Measurements from ENCODE around the gene C6orf52. TPM values are rescaled to one million over a fixed set of nuclear protein-coding genes. Genes with fewer than 3 reads are reported as not detected.

Gene C6orf52
- polyA plus RNA-seq, 1 donor from 2014 or later: 9.4 TPM

GRCh38 chr6:10624836-10625235 lies 69.6 kb downstream of the C6orf52 start:
- no peaks in the 10 kb centered on the region for H3K79me2 ChIP-seq (replicated peaks; ENCODE audit: insufficient read depth, low read length)
- no peak overlapping the region for H3K4me2 ChIP-seq (ENCODE audit: low read length)
- H3K36me3 ChIP-seq (ENCODE audit: insufficient read depth, low read length): peaks cover 8% of the 10 kb centered on the region
- H3K9ac ChIP-seq (ENCODE audit: low read length): no peak overlapping the region
- H4K20me1 ChIP-seq (ENCODE audit: insufficient read depth): no peaks in the 10 kb centered on the region
- no peak for TF ChIP-seq EP300 (conservative IDR thresholded peaks at IDR 0.05; ENCODE audit: poor library complexity, severe bottlenecking)
- no peak for TF ChIP-seq RAD21 (conservative IDR thresholded peaks at IDR 0.05)
- peaks cover 2% of the 10 kb centered on the region for H3K9me3 ChIP-seq (ENCODE audit: low read length)
- H3K4me3 ChIP-seq (ENCODE audit: low read length): no peak overlapping the region
- H3K9me2 ChIP-seq (ENCODE audit: insufficient read depth, low read length): no peaks in the 10 kb centered on the region
- no peaks in the 10 kb centered on the region for H3K27me3 ChIP-seq (ENCODE audit: insufficient read depth, low read depth, low read length)
- H3K27ac ChIP-seq (ENCODE audit: low read length): no peak overlapping the region
- no peaks in the 10 kb centered on the region for H3F3A ChIP-seq (ENCODE audit: insufficient read depth, low read length, poor library complexity, severe bottlenecking)
- H2AFZ ChIP-seq (ENCODE audit: low read depth, low read length): no peak overlapping the region

DNA sequence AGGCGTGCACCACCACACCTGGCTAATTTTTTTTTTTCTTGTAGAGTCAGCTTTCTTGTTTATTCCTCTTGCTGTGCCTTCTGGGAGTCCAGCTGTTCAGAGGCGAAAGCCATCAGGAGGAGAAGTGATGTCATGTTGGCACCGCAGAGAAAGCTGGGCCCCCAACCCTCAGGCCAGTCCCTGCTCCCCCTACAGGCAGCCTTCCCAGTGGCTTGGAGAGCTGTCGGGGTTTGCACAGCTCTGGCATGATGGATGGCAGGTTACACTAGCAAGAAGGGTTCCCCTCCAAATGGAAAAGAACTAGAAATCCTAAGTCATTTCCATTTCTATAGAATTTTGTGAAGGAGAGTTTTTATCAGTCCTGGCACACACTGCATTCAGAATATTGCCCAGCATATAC lies 72.6 kb downstream of the C6orf52 start:
- Histone ChIP-seq H3K4me3 (ENCODE audit: low read length) (no peak overlapping the region), H3K4me2 (ENCODE audit: low read length) (no peak overlapping the region), H3K27ac (ENCODE audit: low read length) (no peak overlapping the region), H2AFZ (ENCODE audit: low read depth, low read length) (no peak overlapping the region), H3K9me3 (ENCODE audit: low read length) (peaks cover 2% of the 10 kb centered on the region), H3K27me3 (ENCODE audit: insufficient read depth, low read depth, low read length) (no peaks in the 10 kb centered on the region), H4K20me1 (ENCODE audit: insufficient read depth) (no peaks in the 10 kb centered on the region), H3F3A (ENCODE audit: insufficient read depth, low read length, poor library complexity, severe bottlenecking) (no peaks in the 10 kb centered on the region), H3K9ac (ENCODE audit: low read length) (no peak overlapping the region), H3K79me2 (replicated peaks; ENCODE audit: insufficient read depth, low read length) (no peaks in the 10 kb centered on the region), H3K36me3 (ENCODE audit: insufficient read depth, low read length) (peaks cover 8% of the 10 kb centered on the region), H3K9me2 (ENCODE audit: insufficient read depth, low read length) (no peaks in the 10 kb centered on the region)
- TF ChIP-seq MXI1 (conservative IDR thresholded peaks at IDR 0.05; ENCODE audit: poor library complexity, severe bottlenecking) (no peak), POLR2AphosphoS5 (IDR thresholded peaks at IDR 0.05) (no peak), TAF1 (IDR thresholded peaks at IDR 0.05; ENCODE audit: low read depth) (no peak)

Small RNA genes within 50 kb of the gene (small RNA-seq; reads per million reads assigned to genes)
- gene RF00019: 0 to 1.2 (median 0) reads per million in 3 experiments

Other genes with a start within 250 kb of the C6orf52 start
- gene GCNT2, start 173.3 kb downstream of the C6orf52 start, polyA plus RNA-seq: 9.4 and 16.3 TPM in 2 replicates
- 30.4 and 33.1 TPM in 2 replicates for gene PAK1IP1, start 356 bp upstream of the C6orf52 start, polyA plus RNA-seq
- gene TMEM14C, start 28.5 kb upstream of the C6orf52 start, polyA plus RNA-seq: 106 and 124 TPM in 2 replicates
- gene TMEM14B, start 53.2 kb upstream of the C6orf52 start, polyA plus RNA-seq: 149 and 182 TPM in 2 replicates
- gene MAK, start 143.9 kb upstream of the C6orf52 start, polyA plus RNA-seq: not detected in 2 replicates
- not detected in 2 replicates for gene GCM2, start 187.4 kb upstream of the C6orf52 start, polyA plus RNA-seq
- gene SYCP2L, start 192.4 kb upstream of the C6orf52 start, polyA plus RNA-seq: 9.2 and 9.4 TPM in 2 replicates